GM21529 (cell line): ENCODE data around the gene PPP1R9A.

ENCODE experiments used
- ATAC-seq: cut with Tn5 transposase; IDR thresholded peaks from one replicate; pipeline ENCODE4 v1.9.1; 2021; ENCODE audit not compliant: unreplicated experiment

PPP1R9A gene

GRCh38 chr7:94908323-94909178, 1.2 kb downstream of the PPP1R9A start:
- ATAC-seq, result no peak

- no peak for ATAC-seq
Measured at GRCh38 chr7:94909179-94909466, 1.7 kb downstream of the PPP1R9A start.

- ATAC-seq, result no peak
Measured at GRCh38 chr7:94912085-94912484, 4.7 kb downstream of the PPP1R9A start.

- no peak for ATAC-seq
Measured at GRCh38 chr7:94913391-94913790, 6.0 kb downstream of the PPP1R9A start.

GRCh38 chr7:94921911-94922310, 14.5 kb downstream of the PPP1R9A start:
- ATAC-seq, result no peak

- no peak for ATAC-seq
Measured at GRCh38 chr7:94922457-94922856, 15.1 kb downstream of the PPP1R9A start.

- ATAC-seq, result no peak
Measured at GRCh38 chr7:94923412-94923811, 16.0 kb downstream of the PPP1R9A start.

GRCh38 chr7:94928168-94928707, 20.8 kb downstream of the PPP1R9A start:
- no peak for ATAC-seq

- no peak for ATAC-seq
Measured at GRCh38 chr7:94933256-94933990, 26.0 kb downstream of the PPP1R9A start.

GRCh38 chr7:94939395-94939794, 32.0 kb downstream of the PPP1R9A start:
- ATAC-seq, result no peak

GRCh38 chr7:94940241-94940640, 32.8 kb downstream of the PPP1R9A start:
- no peak for ATAC-seq

- no peak for ATAC-seq
Measured at GRCh38 chr7:94941844-94942632, 34.6 kb downstream of the PPP1R9A start.

GRCh38 chr7:94943134-94943533, 35.7 kb downstream of the PPP1R9A start:
- ATAC-seq, result no peak

GRCh38 chr7:94949532-94949931, 42.1 kb downstream of the PPP1R9A start:
- ATAC-seq, result no peak

GRCh38 chr7:94955807-94956206, 48.4 kb downstream of the PPP1R9A start:
- ATAC-seq, result no peak

- ATAC-seq, result no peak
Measured at GRCh38 chr7:94957061-94957460, 49.7 kb downstream of the PPP1R9A start.

GRCh38 chr7:94962661-94963060, 55.3 kb downstream of the PPP1R9A start:
- no peak for ATAC-seq

GRCh38 chr7:94969434-94970084, 62.2 kb downstream of the PPP1R9A start:
- ATAC-seq, result no peak

- ATAC-seq, result no peak
Measured at GRCh38 chr7:94970085-94970576, 62.7 kb downstream of the PPP1R9A start.

GRCh38 chr7:94971051-94971867, 63.9 kb downstream of the PPP1R9A start:
- no peak for ATAC-seq
